HG03135 (cell line): ENCODE data around the gene MTA2.
"Not testable (repeated sequence)": the region's sequence is repeated elsewhere in the genome, so short reads cannot be mapped to it uniquely, and the experiment has no call there.

Source experiments
- ATAC-seq: cut with Tn5 transposase; IDR thresholded peaks from one replicate; pipeline ENCODE4 v1.9.1; 2021; ENCODE audit warnings: mild to moderate bottlenecking, moderate library complexity; ENCODE audit not compliant: unreplicated experiment

Gene MTA2

DNA sequence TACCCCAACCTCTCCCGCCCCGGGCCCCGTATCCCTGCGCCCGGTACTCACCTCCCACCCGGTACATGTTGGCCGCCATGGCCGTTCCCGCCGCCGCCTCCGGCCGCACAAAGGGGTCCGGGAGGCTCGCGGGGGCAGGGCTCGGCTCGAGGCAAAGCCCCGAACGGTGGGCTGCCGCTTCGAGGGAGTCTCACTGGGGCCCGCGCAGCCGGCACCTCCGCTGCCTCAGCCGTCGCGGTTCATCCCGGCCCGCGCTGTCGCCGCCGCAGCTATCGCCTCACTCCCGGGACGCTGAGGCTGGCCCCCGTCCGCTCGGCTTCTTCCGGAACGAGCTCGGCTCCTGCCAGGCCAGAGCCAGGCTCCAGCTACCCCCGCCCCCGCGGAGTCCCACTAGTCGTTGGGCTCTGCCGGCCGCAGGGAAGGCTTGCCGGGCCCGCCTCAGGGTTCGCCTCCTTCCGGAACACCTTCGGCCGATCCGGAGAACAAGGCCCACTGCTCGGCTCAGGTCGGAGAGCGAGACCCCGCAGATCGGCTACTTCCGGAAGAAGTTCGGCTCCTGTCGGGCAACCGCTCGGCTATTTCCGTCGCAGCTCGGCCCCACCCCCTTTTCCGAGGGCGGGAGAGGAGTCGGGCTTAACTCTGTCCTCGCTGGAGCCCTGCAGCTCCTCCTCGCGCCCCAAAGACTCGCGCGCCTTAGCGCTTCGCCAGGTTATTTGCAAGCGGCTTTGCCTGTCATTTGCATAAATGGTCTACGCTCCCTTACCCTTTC, at the start of gene MTA2:
TSS of gene MTA2 (minus strand) at position 494 of the 769 bp plus-strand sequence. CDS start at position 79, 415 bp downstream.
- ATAC-seq = peak; percentile 80

DNA sequence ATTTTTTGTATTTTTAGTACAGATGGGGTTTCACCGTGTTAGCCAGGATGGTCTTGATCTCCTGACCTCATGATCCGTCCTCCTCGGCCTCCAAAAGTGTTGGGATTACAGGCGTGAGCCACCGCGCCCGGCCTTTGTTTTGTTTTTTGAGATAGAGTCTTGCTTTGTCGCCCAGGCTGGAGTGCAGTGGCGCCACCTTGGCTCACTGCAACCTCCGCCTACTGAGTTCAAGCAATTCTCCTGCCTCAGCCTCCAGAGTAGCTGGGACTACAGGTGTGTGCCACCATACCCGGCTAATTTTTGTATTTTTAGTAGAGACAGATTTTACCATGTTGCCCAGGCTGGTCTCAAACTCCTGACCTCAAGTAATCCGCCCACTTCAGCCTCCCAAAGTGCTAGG, 48.6 kb upstream of the MTA2 start:
- ATAC-seq = not testable (repeated sequence)

GRCh38 chr11:62649486-62649885, 47.8 kb upstream of the MTA2 start:
- ATAC-seq = no peak

DNA sequence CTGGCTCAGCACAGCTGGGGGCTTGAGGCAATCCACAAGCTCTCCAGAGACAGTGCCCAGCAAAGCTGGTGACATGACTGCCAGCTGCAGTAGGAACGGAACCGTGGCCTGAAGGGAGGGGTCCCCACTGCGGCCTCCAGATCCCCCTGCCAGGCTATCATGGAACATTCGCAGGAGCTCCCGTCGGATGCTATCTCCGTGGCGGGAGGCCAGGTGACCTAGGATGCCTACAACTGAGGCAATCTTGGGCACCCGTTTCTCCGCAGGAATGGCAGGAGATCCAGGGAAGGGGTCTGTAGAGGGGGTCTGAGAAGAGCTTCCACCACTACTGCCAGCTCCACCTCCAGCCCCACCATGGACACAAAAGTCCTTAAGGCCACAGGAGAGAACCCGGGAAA, 47.3 kb upstream of the MTA2 start:
- no peak for ATAC-seq

DNA sequence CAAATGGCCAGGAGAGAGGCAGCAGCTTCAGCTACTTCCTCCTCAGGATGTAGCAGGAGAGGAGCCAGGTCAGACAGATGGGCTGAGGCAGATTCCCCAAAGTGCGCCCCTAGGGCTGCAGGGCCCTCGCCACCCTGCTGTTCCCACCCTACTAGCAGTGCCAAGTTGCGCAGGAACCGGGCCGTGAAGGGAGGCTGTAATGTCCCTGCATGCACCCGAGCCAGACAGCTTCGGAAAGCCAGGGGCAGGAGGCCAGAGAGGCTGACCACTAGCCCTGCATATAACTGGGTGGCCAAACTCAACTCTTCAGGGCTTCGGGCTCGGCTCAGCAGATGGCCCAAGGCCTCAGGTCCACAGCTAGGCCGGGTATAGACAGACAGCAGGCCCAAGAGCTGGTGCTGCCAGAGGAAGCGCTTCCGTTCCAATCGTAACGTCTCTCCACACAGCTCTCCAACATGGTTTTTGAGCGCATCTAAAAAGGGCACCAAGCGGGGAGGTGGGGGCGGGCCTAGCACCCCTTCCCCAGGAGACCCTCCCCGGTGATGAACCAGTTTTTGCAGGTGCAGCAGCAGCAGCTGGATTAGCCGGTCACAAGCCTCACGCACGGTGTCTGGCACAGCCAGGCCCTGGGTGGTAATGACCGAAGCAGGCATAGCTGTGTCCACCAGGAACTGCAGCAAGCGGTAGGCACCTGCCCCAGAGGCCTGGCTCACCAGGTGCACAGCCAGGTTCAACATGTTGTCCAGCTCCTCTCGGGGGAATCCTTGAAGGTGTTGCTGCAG, 46.7 kb upstream of the MTA2 start:
- ATAC-seq = no peak

DNA sequence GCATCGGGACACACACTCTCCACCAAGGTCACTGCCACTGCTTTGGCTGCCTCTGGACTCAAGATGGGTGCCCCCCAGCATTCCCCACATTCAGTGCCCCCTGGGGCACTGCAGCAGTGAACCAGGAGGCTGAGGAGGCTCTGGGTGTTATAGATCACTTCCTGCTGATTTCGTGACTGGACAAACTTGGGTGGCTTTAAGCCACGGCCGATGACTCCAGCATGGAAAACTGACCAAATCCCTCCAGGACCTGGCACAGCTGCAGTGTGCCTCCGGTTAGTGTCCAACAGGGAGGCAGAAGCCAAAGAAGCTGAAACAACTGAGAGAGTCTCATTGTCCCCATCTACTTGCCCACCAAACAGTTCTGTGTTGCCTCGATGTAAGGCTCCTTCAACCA, 45.9 kb upstream of the MTA2 start:
- ATAC-seq = no peak

DNA sequence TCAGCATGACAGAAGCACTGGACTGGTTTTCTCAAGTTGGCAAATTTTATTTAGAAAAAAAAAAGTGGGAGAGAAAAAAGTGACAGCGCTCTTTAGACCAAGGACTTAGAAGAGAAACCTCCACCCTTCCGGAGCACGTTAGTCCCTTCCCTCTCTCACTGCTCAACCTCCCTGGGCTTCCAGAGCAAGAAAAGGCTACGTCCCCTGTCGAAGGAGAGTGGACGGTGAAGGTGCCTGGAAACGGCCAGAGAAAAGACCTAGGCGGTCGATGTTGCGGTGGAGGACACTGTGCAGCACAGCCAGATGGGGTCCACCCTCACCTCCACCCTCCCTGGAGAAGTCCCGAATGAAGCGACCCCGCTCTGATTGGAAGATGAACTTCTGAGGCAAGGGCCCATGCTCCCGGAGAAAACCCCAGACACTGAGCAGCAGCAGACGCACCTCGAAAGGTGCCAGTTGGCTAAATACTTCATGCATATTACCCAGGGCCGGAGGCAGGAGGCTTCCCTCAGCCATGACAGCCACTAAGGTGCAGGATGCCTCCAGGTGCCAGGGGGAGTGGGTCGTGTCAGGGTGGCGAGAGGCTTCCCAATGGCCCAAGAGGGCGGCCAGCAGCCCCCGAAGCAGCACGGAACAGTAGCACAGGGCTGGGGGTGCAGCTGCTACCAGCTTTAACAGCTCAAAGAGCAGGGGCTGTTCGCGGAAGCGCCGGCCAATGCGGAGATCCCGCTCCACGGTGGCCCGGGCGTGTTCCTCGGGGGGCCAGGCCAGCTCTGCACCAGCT, 45.4 kb upstream of the MTA2 start:
- ATAC-seq = no peak

- peak; percentile 95 for ATAC-seq
Measured at GRCh38 chr11:62645946-62646824, 44.5 kb upstream of the MTA2 start, which contains the start of gene GANAB. Gene GANAB (minus strand): TSS chr11:62646613. CDS start chr11:62646599, 14 bp downstream.

- no peak for ATAC-seq
Measured at GRCh38 chr11:62645671-62645945, 43.9 kb upstream of the MTA2 start.

DNA sequence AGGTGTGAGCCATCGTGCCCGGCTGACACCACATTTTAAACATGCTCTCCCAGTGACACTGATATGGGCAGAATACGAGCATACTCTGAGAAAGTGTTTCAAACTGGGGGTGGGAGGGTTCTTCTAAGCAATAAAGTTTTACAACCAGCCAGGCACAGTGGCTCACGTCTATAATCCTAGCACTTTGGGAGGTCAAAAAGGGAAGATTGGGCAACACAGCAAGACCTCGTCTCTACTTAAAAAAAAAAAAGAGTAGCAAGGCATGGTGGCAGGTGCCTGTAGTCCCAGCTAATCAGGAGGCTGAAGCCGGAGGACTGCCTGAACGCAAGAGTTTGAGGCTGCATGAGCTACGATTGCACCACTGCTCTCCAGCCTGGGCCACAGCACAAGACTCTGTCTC, 42.6 kb upstream of the MTA2 start:
- ATAC-seq = no peak

- no peak for ATAC-seq
Measured at GRCh38 chr11:62632492-62632891, 30.8 kb upstream of the MTA2 start.

- no peak for ATAC-seq
Measured at GRCh38 chr11:62627713-62628112, 26.0 kb upstream of the MTA2 start.

DNA sequence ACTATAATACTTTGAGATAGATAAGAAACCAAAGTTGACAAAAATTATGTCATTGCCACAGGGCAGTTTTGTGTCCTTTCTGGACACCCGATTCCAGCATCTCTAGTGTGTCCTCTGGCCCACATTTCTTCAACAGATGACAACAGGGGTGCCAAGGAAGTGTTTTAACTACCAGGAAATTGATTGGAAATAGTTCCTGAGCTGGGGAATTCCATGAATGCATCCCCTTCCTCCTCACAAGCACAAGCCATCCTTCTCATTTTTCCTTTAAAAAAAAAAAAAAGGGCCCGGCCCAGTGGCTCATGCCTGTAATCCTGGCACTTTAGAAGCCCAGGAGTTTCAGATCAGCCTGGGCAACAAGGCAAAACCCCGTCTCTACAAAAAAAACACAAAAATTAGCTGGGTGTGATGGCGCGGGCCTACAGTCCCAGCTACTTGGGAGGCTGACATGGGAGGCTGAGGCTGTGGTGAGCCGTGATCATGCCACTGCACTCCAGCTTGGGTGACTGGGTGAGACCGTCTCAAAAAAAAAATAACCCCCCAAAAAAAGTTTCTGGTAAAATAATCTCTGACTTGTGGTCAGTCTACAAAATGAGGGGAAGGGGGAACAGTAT, 20.9 kb upstream of the MTA2 start:
- ATAC-seq = no peak

DNA sequence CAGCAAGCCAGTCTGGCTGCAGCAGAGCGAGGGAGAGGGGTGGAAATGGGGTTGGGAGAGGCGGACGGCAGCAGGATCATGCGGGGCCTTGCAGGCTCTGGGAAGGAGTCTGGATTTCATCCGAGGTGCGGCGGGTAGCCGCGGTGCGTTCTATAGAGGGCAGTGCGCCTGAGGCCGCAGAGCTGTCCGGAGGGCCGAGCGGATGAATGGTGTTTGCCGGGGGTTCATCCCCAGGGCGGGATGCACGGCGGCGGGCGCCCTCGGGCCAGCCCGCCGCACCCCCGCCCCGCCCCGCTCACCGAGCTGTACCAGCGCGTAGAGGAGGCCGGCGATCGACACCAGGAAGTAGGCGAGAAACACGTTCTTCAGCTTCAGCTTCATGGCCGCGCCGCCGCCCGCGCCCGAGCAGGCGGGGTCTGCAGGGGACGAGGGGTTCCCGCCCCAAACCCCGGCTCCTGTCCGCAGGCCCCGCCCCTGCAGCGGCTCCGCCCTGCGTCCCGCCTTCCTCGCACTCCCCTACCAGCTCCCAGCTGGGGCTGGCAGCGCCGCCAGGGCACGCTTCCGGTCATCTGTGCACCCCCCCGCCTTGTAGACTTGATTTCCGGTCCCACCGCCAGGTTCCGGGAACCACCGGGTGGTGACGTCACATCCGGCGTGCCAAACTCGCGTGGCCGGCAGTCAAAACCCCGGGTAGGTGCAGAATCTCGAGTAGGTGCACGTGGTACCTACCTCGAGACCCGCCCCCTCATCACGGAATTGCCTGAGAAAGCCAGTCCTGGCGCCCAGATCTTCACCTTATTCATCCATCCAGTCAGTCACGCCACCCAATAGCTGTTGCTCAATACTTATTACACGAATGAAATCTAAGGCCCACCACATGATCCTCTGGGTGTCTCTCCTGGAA, 20.2 kb upstream of the MTA2 start, which contains the start of gene B3GAT3:
TSS of gene B3GAT3 (minus strand) at position 420 of the 904 bp plus-strand sequence. CDS start at position 381, 39 bp downstream.
- peak; percentile 86 for ATAC-seq

DNA sequence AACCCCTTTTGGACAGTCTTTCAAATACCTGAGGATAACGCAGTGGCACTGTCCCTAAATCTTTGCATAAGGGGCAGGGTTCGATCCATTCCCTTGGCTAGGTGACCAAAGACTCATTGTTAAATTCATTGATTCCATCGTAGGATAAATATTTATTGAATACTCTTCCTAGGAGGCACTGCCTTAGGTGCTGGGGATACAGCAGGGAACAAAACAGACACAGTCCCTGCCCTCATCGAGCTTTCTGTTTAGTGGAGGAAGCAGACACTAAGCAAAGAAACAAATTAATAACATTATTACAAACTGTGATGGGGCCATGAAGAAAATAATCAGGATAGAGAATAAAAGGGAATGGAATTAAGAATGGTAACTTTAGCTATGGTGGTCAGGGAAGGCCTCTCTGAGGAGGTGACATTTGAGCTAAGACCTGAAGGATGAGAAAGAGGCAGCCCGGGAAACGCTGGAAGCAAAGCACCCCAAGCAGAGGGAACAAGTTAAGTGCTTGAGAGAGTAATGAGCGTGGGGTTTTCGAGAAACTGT, 19.4 kb upstream of the MTA2 start:
- ATAC-seq = no peak

DNA sequence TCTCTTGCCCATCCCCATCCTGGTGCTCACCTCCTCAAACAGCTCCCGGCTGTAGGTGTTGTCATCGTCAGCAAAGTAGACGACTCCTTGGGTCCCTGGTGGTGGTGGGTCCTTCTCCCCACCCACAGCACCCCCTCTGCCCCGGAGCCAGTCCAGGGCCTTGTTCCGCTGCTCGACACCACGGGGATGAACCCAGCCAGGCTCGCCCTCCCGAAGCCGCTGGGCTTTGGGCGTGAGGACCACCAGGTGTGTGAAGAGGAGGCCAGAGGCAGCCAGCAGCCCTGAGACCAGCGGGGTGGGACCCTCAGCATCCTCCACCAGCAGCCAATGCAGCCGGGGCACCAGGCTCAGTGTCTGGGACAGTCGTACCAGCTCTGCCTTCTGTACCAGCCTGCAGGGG, 15.3 kb upstream of the MTA2 start:
- not testable (repeated sequence) for ATAC-seq

DNA sequence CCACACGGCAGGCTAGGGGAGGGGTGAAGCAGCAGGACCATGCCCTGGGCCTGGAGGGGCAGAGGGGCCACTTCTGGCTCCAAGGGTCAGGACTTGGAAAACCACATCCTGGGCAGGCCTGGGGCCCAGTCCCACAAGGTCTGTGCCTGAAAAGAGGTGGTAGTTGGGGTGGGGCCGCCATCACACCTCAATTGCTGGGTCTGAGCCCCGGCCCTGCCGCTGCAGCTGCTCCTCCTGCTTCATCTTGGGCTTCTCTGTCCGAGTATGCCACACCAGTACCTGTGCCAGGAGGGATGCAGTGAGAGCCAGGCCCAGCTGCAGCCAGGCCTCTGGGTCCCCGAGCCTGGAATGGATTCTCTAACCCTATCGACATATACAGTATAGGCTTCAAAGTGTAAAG, 13.9 kb upstream of the MTA2 start:
- no peak for ATAC-seq

- no peak for ATAC-seq
Measured at GRCh38 chr11:62614275-62614674, 12.6 kb upstream of the MTA2 start.

DNA sequence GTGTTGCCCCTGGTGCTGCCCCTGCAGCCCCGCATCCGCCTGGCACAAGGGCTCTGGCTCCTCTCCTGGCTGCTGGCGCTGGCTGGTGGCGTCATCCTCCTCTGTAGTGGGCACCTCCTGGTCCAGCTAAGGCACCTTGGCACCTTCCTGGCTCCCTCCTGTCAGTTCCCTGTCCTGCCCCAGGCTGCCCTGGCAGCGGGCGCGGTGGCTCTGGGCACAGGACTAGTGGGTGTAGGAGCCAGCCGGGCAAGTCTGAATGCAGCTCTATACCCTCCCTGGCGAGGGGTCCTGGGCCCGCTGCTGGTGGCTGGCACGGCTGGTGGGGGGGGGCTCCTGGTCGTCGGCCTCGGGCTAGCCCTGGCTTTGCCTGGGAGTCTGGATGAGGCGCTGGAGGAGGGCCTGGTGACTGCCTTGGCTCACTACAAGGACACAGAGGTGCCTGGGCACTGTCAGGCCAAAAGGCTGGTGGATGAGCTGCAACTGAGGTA, 11.7 kb upstream of the MTA2 start:
- no peak for ATAC-seq
